EL (cell line): ENCODE results near the gene KIF7.

Source experiments
- DNase-seq: peaks from one replicate; pipeline ENCODE4 v3.0.0-alpha.2; 2016

KIF7 gene

GRCh38 chr15:89646416-89647141 lies 8.7 kb downstream of the KIF7 start:
- DNase-seq = no peak

DNA sequence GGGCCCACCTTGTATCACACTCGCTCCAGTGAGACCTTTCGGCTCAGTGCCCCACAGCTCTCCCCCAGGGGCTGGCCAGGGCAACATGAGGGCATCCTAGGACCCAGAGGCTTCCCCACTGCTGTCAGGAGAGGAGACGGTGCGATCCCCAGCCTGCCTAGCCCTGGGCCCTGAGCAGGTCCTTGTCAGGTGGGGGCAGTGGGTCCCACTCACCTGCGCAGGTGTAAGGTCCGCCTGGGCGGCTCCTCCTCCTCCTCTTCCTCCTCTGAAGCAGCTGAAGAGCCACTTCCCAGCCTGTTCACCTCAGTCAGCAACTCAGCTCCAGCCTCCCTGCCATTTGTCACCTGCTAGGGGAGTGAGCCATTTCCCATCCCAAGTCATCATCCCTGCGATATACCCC lies 9.6 kb downstream of the KIF7 start:
- no peak for DNase-seq

- DNase-seq = no peak
Measured at GRCh38 chr15:89642106-89642505, 13.2 kb downstream of the KIF7 start.

DNA sequence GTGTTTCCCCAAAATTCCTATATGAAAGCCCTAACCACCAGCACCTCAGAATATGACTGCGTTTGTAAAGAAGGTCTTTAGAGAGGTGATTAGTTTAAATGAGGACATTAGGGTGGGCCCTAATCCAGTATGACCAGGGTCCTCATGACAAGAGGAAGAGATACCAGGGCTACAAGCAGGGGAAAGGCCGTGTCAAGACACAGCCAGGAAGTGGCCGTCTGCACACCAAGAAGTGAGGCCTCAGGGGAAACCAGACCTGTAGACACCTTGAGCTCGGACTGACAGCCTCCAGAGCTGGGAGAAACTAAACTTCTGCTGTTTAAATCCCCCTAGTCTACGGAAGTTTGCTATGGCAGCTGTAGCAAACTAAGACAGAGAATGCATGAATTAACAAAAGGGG lies 14.2 kb downstream of the KIF7 start:
- no peak for DNase-seq

DNA sequence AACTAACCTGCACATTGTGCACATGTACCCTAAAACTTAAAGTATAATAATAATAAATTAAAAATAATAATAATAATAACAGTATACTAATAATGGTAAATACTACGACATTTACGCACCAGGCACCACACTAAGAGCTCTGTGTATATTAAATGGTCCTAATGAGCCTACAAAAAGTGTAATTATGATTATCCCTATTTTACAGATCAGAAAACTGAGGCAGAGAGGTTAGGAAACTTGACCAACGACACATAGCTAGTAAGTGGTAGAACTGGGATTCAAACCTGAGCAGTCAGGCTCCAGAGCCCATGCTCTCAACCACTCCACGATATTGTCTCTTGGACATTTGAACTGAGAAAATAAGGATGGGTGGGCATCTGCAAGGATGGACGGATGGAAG lies 15.0 kb downstream of the KIF7 start:
- no peak for DNase-seq

GRCh38 chr15:89633585-89633984 lies 21.7 kb downstream of the KIF7 start:
- DNase-seq = no peak

DNA sequence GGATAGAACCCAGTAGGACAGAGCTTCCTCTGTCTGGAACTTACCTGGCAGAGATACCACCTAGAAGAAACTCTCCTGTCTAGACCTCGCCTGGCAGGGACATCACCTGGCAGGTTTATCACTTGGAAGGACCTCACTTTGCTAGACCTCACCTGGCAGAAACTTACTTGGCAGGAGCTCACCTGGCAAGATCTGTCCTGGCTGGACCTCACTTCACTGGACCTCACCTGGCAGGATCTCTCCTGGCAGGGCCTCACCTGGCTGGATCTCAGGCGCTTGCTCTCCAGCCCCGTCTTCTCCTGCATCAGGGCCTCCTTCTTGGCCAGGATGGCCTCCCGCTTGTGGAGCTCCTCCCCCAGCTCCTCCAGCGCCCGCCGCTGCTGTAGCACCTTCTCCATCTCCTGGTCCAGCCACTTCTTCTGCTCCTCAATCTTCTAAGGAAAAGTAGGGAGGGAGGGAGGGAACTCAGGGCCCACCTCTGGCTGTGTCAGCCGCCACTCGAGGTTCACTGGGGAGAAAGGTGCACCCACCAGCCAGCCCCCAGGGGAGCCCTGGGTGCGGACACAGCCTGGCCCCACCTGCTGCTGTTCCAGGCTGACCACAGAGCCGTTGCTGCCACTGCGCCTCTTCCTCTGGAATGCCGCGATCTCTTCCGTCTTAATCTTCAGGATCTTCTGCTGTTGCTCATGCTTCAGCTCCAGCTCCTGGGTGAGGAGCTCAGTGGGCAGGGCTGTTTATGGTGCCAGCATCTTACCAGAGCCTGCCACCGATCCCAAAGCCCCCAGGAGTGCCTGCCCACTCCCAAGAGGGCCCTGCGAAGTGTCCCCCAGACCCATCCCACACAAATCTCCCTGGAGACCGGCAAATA lies 22.5 kb downstream of the KIF7 start:
- no peak for DNase-seq

- DNase-seq = no peak
Measured at GRCh38 chr15:89631902-89632264, 23.4 kb downstream of the KIF7 start.

GRCh38 chr15:89630974-89631901 lies 24.0 kb downstream of the KIF7 start:
- no peak for DNase-seq

- DNase-seq = no peak
Measured at GRCh38 chr15:89630260-89630659, 25.0 kb downstream of the KIF7 start.

DNA sequence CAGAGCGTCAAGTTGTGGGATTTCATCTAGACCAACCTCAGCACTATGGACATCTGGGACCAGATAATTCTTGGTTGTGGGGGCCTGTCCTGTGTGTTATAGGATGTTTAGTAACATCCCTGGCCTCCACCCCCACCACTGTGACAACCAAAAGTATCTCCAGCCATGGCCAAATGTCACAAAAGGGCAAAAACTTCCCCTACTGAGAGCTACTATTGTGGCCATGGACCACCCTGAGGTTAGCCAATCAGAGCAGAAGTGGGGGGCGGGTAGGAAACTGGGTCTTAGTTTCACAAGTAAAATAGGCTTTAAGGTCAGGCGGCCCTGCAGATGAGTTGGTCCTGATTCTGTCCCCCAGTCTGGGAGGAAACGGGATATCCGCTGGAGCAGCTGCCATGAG lies 25.4 kb downstream of the KIF7 start:
- DNase-seq = no peak

DNA sequence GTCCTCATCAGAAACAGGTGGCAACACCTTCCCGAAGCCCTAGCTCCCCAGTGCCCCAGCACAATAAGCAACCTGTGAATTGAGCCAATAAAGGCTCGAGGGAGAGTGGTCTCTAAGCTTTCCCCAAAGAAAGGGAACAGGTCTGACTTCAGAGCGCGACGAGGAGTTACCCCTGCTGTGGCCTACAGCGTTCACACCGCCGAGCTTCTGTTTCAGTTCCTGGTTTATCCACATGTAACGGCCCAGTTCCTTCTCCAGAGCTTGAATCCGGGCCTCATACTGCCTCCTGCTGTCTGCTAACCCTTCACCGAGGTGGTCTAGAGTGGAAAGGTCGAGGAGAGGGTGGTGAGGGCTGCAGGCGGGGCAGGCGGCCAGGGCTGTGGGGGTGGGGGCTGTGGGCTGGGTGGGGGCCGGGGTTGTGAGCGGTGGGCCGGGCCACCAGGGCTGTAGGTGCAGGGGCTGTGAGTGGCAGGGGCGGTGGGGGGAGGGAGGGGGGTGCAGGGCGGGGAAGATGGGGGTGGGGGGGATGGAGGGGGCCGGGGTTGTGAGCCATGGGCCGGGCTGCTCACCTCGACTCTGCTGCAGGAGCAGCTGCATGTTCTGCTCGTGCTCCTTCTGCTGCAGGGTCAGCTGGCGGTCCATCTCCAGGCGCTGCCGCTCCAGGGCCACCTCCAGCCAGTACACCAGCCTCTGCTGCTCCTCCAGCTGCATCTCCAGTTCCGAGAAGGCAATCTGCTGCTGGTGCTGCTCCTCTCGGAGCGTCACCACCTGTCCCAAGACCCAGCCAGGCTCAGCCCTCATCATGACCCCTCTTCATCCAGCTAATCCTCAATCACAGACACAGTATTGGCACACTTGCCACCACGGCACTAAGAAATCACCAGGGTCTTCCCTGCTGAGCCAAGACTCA lies 26.2 kb downstream of the KIF7 start:
- DNase-seq = no peak

DNA sequence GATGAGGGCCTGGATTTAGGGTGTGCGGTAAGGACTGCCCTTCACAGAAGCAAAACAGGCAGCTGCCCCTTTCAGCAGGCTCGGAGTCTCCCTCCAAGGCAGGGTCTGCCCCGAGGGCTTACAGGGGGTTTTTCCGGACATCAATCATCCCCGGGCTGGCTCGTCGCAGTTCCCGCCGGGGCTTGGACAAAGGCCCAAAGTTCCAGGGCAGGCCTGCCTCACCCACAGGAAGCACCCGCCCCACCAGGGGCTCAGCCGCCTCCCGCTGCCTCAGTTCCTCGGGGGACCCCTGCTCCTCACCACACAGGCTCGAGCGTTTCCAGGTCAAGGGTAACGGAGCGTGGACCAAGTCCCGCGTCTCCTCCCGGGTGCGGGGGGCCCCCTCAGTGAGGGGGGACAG lies 27.0 kb downstream of the KIF7 start:
- DNase-seq = no peak

- DNase-seq = no peak
Measured at GRCh38 chr15:89627256-89627970, 27.9 kb downstream of the KIF7 start.

GRCh38 chr15:89625716-89626115 lies 29.6 kb downstream of the KIF7 start:
- DNase-seq = no peak

DNA sequence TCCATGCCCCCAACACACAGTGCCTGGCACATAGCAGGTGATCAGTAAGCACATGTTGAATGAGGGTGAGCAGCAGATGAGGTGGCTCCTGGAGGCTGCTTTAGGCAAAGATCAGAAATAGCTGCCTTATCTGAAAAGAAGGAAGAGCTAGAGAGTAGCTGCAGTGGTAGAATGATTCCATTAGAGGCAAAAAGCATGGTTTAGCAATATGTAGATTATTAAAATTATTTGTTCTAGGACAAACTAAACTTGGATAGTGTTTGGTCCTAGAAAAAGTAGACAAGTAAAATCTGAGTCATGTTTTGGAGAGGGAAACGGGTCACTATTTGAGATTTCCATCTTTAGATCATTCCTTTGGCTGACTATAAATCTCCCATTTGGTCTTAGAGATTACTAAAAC lies 32.1 kb downstream of the KIF7 start:
- no peak for DNase-seq

DNA sequence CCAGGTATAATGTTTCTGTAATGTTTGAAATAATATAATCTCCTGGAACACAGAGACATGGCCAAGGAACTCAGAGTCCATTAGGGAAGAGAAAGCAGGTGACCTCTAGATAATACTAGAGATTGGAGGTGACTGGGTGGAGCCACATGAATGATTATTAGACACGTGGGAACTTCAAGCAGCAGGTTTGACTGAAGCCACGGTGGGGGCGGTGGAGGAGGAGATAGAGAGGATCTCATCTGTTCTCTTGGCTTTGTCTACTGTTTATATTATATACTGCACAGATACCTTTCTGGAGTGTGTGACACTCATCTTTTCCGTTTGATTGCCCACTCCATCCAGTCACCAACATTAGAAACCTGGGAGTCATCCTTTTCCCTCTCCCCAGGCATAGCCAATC lies 33.7 kb downstream of the KIF7 start:
- DNase-seq = no peak

- no peak for DNase-seq
Measured at GRCh38 chr15:89616228-89616627, 39.0 kb downstream of the KIF7 start.

GRCh38 chr15:89615135-89615534 lies 40.1 kb downstream of the KIF7 start:
- no peak for DNase-seq

GRCh38 chr15:89614164-89614563 lies 41.1 kb downstream of the KIF7 start:
- no peak for DNase-seq

- DNase-seq = no peak
Measured at GRCh38 chr15:89613031-89613430, 42.2 kb downstream of the KIF7 start.

- DNase-seq = no peak
Measured at GRCh38 chr15:89611317-89611716, 44.0 kb downstream of the KIF7 start.
